ENCODE results near the gene GAS2L3. TPM values are rescaled to one million over a fixed set of nuclear protein-coding genes. Genes with fewer than 3 reads are reported as not detected.
A peak's percentile ranks its signal among the peaks of the same experiment; 100 is the strongest.
"Not testable (repeated sequence)": the region's sequence is repeated elsewhere in the genome, so short reads cannot be mapped to it uniquely, and the experiment has no call there.

Gene GAS2L3
- total and polyA plus RNA-seq, 2 donors from 2014 or later, result 1.7 to 12.6 TPM

GRCh38 chr12:100554608-100555077, 18.8 kb upstream of the GAS2L3 start:
- intact Hi-C loops (cut with DNase I), result loop anchor here (10.0 kb wide), 1 partner anchor 320 kb away; no protein-coding TSS in a partner anchor
- Histone ChIP-seq H3K27ac (ENCODE audit: low read depth in 2 of 2, low read length in 2 of 2) (no peak overlapping the region), H3K4me1 (ENCODE audit: control insufficient read depth in 2 of 3, insufficient read depth in 2 of 3, low read depth in 1 of 3, low read length in 3 of 3) (peaks cover 0 to 3% (median 0%) of the 10 kb centered on the region in 3 donors), H3K9me3 (ENCODE audit: control insufficient read depth in 2 of 3, insufficient read depth in 1 of 3, low read length in 3 of 3) (no peaks in the 10 kb centered on the region), H3K36me3 (ENCODE audit: control insufficient read depth in 2 of 3, insufficient read depth in 3 of 3, low read length in 3 of 3) (no peaks in the 10 kb centered on the region), H3K9ac (ENCODE audit: low read length in 3 of 3) (no peak overlapping the region), H3K4me3 (ENCODE audit: low read length in 3 of 3) (no peak overlapping the region), H3K27me3 (ENCODE audit: control insufficient read depth, insufficient read depth, low read length) (no peaks in the 10 kb centered on the region)
- peak; percentile 99 for FAIRE-seq
- DNase-seq, result peak in 3 of 5 donors; percentile 63 to 95 (median 94)
- peak; percentile 90 for TF ChIP-seq CTCF (IDR thresholded peaks at IDR 0.05; ENCODE audit: borderline replicate concordance, extremely low read depth, insufficient read depth)

GRCh38 chr12:100555722-100556121, 17.8 kb upstream of the GAS2L3 start:
- Histone ChIP-seq H3K9ac (ENCODE audit: low read length in 3 of 3) (no peak overlapping the region), H3K9me3 (ENCODE audit: control insufficient read depth in 2 of 3, insufficient read depth in 1 of 3, low read length in 3 of 3) (no peaks in the 10 kb centered on the region), H3K27me3 (ENCODE audit: control insufficient read depth, insufficient read depth, low read length) (no peaks in the 10 kb centered on the region), H3K27ac (ENCODE audit: low read depth in 2 of 2, low read length in 2 of 2) (no peak overlapping the region), H3K4me1 (ENCODE audit: control insufficient read depth in 2 of 3, insufficient read depth in 2 of 3, low read depth in 1 of 3, low read length in 3 of 3) (peaks cover 0 to 3% (median 0%) of the 10 kb centered on the region in 3 donors), H3K36me3 (ENCODE audit: control insufficient read depth in 2 of 3, insufficient read depth in 3 of 3, low read length in 3 of 3) (no peaks in the 10 kb centered on the region), H3K4me3 (ENCODE audit: low read length in 3 of 3) (no peak overlapping the region)
- no peak for TF ChIP-seq CTCF (IDR thresholded peaks at IDR 0.05; ENCODE audit: borderline replicate concordance, extremely low read depth, insufficient read depth)
- peak in 1 of 5 donors; percentile 1 for DNase-seq
- intact Hi-C loops (cut with DNase I), result loop anchor here (10.0 kb wide), 1 partner anchor 321 kb away; no protein-coding TSS in a partner anchor
- FAIRE-seq, result no peak

DNA sequence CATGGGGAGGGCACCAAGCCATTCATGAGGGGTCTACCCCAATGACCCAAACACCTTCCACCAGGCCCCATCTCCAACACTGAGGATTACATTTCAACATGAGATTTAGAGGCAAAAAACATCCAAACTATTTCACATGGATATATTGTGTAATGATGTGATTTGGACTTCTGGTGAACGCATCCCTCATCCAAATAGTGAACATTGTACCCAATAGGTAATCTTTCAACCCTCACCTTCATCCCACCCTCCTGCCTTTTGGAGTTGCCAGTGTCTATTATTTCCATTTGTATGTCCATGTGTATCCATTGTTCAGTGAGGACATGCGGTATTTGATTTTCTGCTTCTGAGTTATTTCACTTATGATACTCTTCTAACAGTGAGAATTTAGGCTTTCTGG, 16.1 kb upstream of the GAS2L3 start:
- H3K36me3 ChIP-seq (ENCODE audit: control insufficient read depth in 2 of 3, insufficient read depth in 3 of 3, low read length in 3 of 3), result no peaks in the 10 kb centered on the region
- FAIRE-seq (no peak), DNase-seq (no peak)
- no peak overlapping the region for H3K27ac ChIP-seq (ENCODE audit: low read depth in 2 of 2, low read length in 2 of 2)
- no peak overlapping the region for H3K9ac ChIP-seq (ENCODE audit: low read length in 3 of 3)
- no peaks in the 10 kb centered on the region for H3K27me3 ChIP-seq (ENCODE audit: control insufficient read depth, insufficient read depth, low read length)
- H3K9me3 ChIP-seq (ENCODE audit: control insufficient read depth in 2 of 3, insufficient read depth in 1 of 3, low read length in 3 of 3), result no peaks in the 10 kb centered on the region
- peaks cover 0 to 3% (median 0%) of the 10 kb centered on the region in 3 donors for H3K4me1 ChIP-seq (ENCODE audit: control insufficient read depth in 2 of 3, insufficient read depth in 2 of 3, low read depth in 1 of 3, low read length in 3 of 3)
- H3K4me3 ChIP-seq (ENCODE audit: low read length in 3 of 3), result no peak overlapping the region
- intact Hi-C loops (cut with DNase I), result loop anchor here (10.0 kb wide), 1 partner anchor 323 kb away; no protein-coding TSS in a partner anchor
- TF ChIP-seq CTCF (IDR thresholded peaks at IDR 0.05; ENCODE audit: borderline replicate concordance, extremely low read depth, insufficient read depth), result no peak

DNA sequence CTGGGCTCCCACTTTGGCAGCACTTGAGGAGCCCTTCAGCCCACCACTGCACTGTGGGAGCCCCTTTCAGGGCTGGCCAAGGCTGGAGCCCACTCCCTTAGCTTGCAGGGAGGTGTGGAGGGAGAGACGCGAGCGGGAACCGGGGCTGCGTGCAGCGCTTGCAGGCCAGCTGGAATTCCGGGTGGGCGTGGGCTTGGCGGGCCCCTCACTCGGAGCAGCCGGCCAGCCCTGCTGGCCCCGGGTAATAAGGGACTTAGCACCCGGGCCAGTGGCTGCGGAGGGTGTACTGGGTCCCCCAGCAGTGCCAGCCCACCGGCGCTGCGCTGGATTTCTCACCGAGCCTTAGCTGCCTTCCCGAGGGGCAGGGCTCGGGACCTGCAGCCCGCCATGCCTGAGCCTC, 14.2 kb upstream of the GAS2L3 start:
- DNase-seq; H3K4me1 ChIP-seq (ENCODE audit: control insufficient read depth in 2 of 3, insufficient read depth in 2 of 3, low read depth in 1 of 3, low read length in 3 of 3); H3K9ac ChIP-seq (ENCODE audit: low read length in 3 of 3); H3K27ac ChIP-seq (ENCODE audit: low read depth in 2 of 2, low read length in 2 of 2); H3K27me3 ChIP-seq (ENCODE audit: control insufficient read depth, insufficient read depth, low read length); H3K36me3 ChIP-seq (ENCODE audit: control insufficient read depth in 2 of 3, insufficient read depth in 3 of 3, low read length in 3 of 3); FAIRE-seq; H3K9me3 ChIP-seq (ENCODE audit: control insufficient read depth in 2 of 3, insufficient read depth in 1 of 3, low read length in 3 of 3); H3K4me3 ChIP-seq (ENCODE audit: low read length in 3 of 3): not testable (repeated sequence)
- intact Hi-C loops (cut with DNase I), result loop anchor here (10.0 kb wide), 1 partner anchor 324 kb away; no protein-coding TSS in a partner anchor

Data from kidney (tissue), 14 donors.